Measurements from ENCODE around the gene CLCN1. TPM values are rescaled to one million over a fixed set of nuclear protein-coding genes. Genes with fewer than 3 reads are reported as not detected.

The CLCN1 gene
- total and polyA plus RNA-seq, 10 of the 15 experiments (the other 5 are each of a cell fraction or from before 2014, with no cell fraction given) = 0.30 TPM; not detected in 9

GRCh38 chr7:143320620-143321019 is 4.7 kb downstream of the CLCN1 start:
- Histone ChIP-seq H4K20me1 (ENCODE audit: control insufficient read depth, insufficient read depth) (no peaks in the 10 kb centered on the region), H3K27ac (ENCODE audit: control insufficient read depth, insufficient read depth) (no peak overlapping the region), H3K79me2 (ENCODE audit: control insufficient read depth, insufficient read depth, low read length) (no peaks in the 10 kb centered on the region), H3K9ac (ENCODE audit: control insufficient read depth, insufficient read depth, low read length) (no peak overlapping the region), H3K36me3 (ENCODE audit: control insufficient read depth in 2 of 2, insufficient read depth in 2 of 2, low read length in 1 of 2) (no peaks in the 10 kb centered on the region), H3K4me3 (no peak overlapping the region), H3K9me3 (replicated peaks; ENCODE audit: control insufficient read depth, insufficient read depth, low read length) (no peaks in the 10 kb centered on the region), H2AFZ (ENCODE audit: control insufficient read depth, low read depth, low read length) (no peak overlapping the region), H3K27me3 (replicated peaks in 1 of 2; ENCODE audit: control insufficient read depth in 2 of 2, insufficient read depth in 2 of 2, low read length in 1 of 2) (no peaks in the 10 kb centered on the region), H3K4me2 (ENCODE audit: control insufficient read depth, insufficient read depth) (no peak overlapping the region), H3K4me1 (ENCODE audit: control insufficient read depth, insufficient read depth, low read length) (peaks cover 7% of the 10 kb centered on the region; the same call in 1 of the 2 replicates)
- intact Hi-C loops (cut with micrococcal nuclease; ENCODE audit: unreplicated experiment) (no loop called here), in situ Hi-C loops (cut with MboI) (no loop called here)
- no TSS peak for BruUV-seq (replicated peaks)
- FAIRE-seq (no peak), ATAC-seq (no peak), DNase-seq (ENCODE audit: low read depth, low spot score) (no peak)
- ChIA-PET CTCF (interaction anchor here (0.6 to 0.7 kb wide), 2 partner anchors 95 to 403 kb away, joined by 3 read pairs; no protein-coding TSS in a partner anchor), SMC1A (ENCODE audit: uncharacterized antibody, unreplicated experiment) (interaction anchor here (0.7 kb wide), 1 partner anchor 11 kb away, joined by 3 read pairs; no protein-coding TSS in a partner anchor), POLR2A (no interaction called here), RAD21 (ENCODE audit: unreplicated experiment) (no interaction called here)
- no peak for TF ChIP-seq ASH2L (IDR thresholded peaks at IDR 0.05; ENCODE audit: borderline replicate concordance, low read depth)
- TF ChIP-seq SREBF1 (IDR thresholded peaks at IDR 0.05; ENCODE audit: low read length) = no peak
- no peak for TF ChIP-seq ZNF24 (IDR thresholded peaks at IDR 0.05)
- 58% methylated on average over 8 of the region's 9 CpGs for WGBS (ENCODE audit: insufficient coverage, insufficient replicate concordance, low lambda C conversion rate, missing lambda C conversion rate)

- SMC1A ChIA-PET (ENCODE audit: uncharacterized antibody, unreplicated experiment) = interaction anchor here (1.1 kb wide), 1 partner anchor 17 kb away, joined by 3 read pairs; no protein-coding TSS in a partner anchor
- CTCF ChIA-PET = interaction anchor here (0.7 to 1.0 kb wide), 3 partner anchors 81 to 807 kb away, joined by 3 to 4 read pairs (median 4); no protein-coding TSS in a partner anchor
- RAD21 ChIA-PET (ENCODE audit: unreplicated experiment) = no interaction called here
These were observed 5.3 kb downstream of the CLCN1 start for GRCh38 chr7:143321242-143321641.

More at GRCh38 chr7:143321242-143321641, 5.3 kb downstream of the CLCN1 start:
- Histone ChIP-seq H3K4me2 (ENCODE audit: control insufficient read depth, insufficient read depth) (no peak overlapping the region), H3K4me1 (ENCODE audit: control insufficient read depth, insufficient read depth, low read length) (peaks cover 10% of the 10 kb centered on the region; the same call in 1 of the 2 replicates), H3K36me3 (ENCODE audit: control insufficient read depth in 2 of 2, insufficient read depth in 2 of 2, low read length in 1 of 2) (no peaks in the 10 kb centered on the region), H3K4me3 (no peak overlapping the region), H3K9me3 (replicated peaks; ENCODE audit: control insufficient read depth, insufficient read depth, low read length) (no peaks in the 10 kb centered on the region), H3K27ac (ENCODE audit: control insufficient read depth, insufficient read depth) (no peak overlapping the region), H3K9ac (ENCODE audit: control insufficient read depth, insufficient read depth, low read length) (no peak overlapping the region), H3K79me2 (ENCODE audit: control insufficient read depth, insufficient read depth, low read length) (no peaks in the 10 kb centered on the region), H3K27me3 (replicated peaks in 1 of 2; ENCODE audit: control insufficient read depth in 2 of 2, insufficient read depth in 2 of 2, low read length in 1 of 2) (no peaks in the 10 kb centered on the region), H2AFZ (ENCODE audit: control insufficient read depth, low read depth, low read length) (no peak overlapping the region), H4K20me1 (ENCODE audit: control insufficient read depth, insufficient read depth) (no peaks in the 10 kb centered on the region)
- no peak for TF ChIP-seq SREBF2 (IDR thresholded peaks at IDR 0.05; ENCODE audit: low read length)
- no peak for TF ChIP-seq CHD4 (IDR thresholded peaks at IDR 0.05)
- no peak for TF ChIP-seq REST (IDR thresholded peaks at IDR 0.05; ENCODE audit: low read depth, low read length)
- in situ Hi-C loops (cut with MboI) = no loop called here
- ATAC-seq (no peak), FAIRE-seq (no peak), DNase-seq (ENCODE audit: low read depth, low spot score) (no peak)
- POLR2A ChIA-PET = no interaction called here
- intact Hi-C loops (cut with micrococcal nuclease; ENCODE audit: unreplicated experiment) = no loop called here
- no TSS peak for BruUV-seq (replicated peaks)
- 66% methylated on average over 10 of the region's 10 CpGs for WGBS (ENCODE audit: insufficient coverage, insufficient replicate concordance, low lambda C conversion rate, missing lambda C conversion rate)
